Ascending aorta (tissue), 2 donors: ENCODE measurements around the gene TANC1. TPM values are rescaled to one million over a fixed set of nuclear protein-coding genes. Genes with fewer than 3 reads are reported as not detected.

Source experiments
- DNase-seq, 2 donors: peaks; one replicate each; pipeline ENCODE4 v3.0.0-alpha.2; 2019; ENCODE audit warnings: low spot score in 2 of 2
- H3K27ac ChIP-seq, 2 donors: fragments of 200-600 bp; sonication (generic); one replicate each; pipeline ENCODE4 v1.5.1; 2016 to 2017; ENCODE audit warnings: mild to moderate bottlenecking in 1 of 2
- H3K27me3 ChIP-seq: fragments of 200-600 bp; sonication (generic); one replicate; pipeline ENCODE4 v1.5.1; 2017
- H3K36me3 ChIP-seq, 2 donors: fragments of 200-600 bp; sonication (generic); one replicate each; pipeline ENCODE4 v1.5.1; 2016
- H3K4me1 ChIP-seq, 2 donors: fragments of 200-600 bp; sonication (generic); one replicate each; pipeline ENCODE4 v1.5.1; 2016 to 2017; ENCODE audit warnings: mild to moderate bottlenecking in 1 of 2
- H3K4me3 ChIP-seq, 2 donors: fragments of 200-600 bp; sonication (generic); one replicate each; pipeline ENCODE4 v1.5.1; 2016 to 2017; ENCODE audit warnings: mild to moderate bottlenecking in 1 of 2
- H3K9me3 ChIP-seq, 2 donors: fragments of 200-600 bp; sonication (generic); one replicate each; pipeline ENCODE4 v1.5.1; 2016
- intact Hi-C: fragments of 100-400 bp; cut with DNase I; formaldehyde crosslinking; loops from one replicate; pipeline ENCODE4 v1.15.1; 2023
- total RNA-seq: library from RNA; depleted of rRNA; stranded (reverse); fragments of >200 nt; gene quantifications from one replicate; pipeline ENCODE4 v1.1.0, GENCODE V29; 2016
- TF ChIP-seq, protein P1 (sequence below), 3 experiments: fragments of 200-600 bp in 2 of 3; fragments of 450-650 bp in 1 of 3; sonication (generic) in 2 of 3; IDR thresholded peaks; one replicate each; pipeline ENCODE4 v1.5.1; 2016 to 2019; ENCODE audit warnings: antibody characterized with exemption in 3 of 3, mild to moderate bottlenecking in 1 of 3, moderate library complexity in 1 of 3

The TANC1 gene
- 45.4 TPM for total RNA-seq

DNA sequence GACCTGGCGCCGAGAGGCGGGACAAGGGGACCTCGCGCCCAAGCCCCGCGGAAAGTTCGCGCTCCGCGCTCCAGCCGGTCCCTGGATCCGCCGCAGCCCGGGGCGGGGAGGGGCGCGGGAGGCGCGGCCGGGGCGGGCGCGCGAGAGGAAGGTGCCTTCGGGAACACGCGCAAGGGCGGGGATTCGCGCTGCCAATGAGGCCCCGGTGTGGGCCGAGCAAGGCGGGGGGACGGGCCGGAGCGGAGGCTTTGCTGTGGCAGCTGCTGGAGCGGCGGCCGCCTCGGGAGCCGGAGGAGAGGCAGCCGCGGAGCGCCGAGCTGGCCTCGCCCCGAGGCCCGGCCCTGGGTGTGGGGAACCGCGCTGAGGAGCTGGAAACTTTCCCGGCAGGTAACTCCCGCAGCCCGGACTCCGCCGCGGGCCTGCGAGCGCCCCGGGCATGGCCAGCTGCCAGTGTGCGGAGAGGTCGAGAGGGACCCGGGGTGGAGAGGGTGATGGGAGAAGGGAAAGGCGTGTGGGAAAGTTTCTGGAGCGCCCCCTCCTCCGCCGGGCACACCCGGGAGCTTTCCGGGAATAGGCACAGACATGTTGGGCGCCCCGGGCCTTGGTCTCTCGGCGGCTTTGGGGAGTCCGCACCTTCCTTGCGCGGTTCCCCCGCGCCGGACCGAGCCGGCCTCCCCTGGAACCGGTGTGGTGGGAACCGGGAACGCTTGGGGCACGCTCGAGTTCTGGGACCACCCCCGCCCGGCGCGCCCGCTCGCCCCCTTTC is at the start of gene TANC1:
TSS of gene TANC1 (plus strand) at position 245 of the 766 bp plus-strand sequence. CDS start 97,271 bp downstream, outside the sequence.
- intact Hi-C loops, result loop anchor here (1.0 to 10.0 kb wide), 9 partner anchors 14 to 646 kb away; partner anchors contain the start of gene BAZ2B
- H3K9me3 ChIP-seq, result no peaks in the 10 kb centered on the region
- H3K4me3 ChIP-seq, result peak within 1 kb of the TSS; percentile 92 to 98
- no peaks in the 10 kb centered on the region for H3K27me3 ChIP-seq
- TF ChIP-seq, protein P1, sequence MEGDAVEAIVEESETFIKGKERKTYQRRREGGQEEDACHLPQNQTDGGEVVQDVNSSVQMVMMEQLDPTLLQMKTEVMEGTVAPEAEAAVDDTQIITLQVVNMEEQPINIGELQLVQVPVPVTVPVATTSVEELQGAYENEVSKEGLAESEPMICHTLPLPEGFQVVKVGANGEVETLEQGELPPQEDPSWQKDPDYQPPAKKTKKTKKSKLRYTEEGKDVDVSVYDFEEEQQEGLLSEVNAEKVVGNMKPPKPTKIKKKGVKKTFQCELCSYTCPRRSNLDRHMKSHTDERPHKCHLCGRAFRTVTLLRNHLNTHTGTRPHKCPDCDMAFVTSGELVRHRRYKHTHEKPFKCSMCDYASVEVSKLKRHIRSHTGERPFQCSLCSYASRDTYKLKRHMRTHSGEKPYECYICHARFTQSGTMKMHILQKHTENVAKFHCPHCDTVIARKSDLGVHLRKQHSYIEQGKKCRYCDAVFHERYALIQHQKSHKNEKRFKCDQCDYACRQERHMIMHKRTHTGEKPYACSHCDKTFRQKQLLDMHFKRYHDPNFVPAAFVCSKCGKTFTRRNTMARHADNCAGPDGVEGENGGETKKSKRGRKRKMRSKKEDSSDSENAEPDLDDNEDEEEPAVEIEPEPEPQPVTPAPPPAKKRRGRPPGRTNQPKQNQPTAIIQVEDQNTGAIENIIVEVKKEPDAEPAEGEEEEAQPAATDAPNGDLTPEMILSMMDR (IDR thresholded peaks at IDR 0.05), result no peak
- no peaks in the 10 kb centered on the region for H3K36me3 ChIP-seq
- peaks cover 3 to 20% of the 10 kb centered on the region in 2 donors for H3K4me1 ChIP-seq
- peak; percentile 77 to 97 for DNase-seq
- H3K27ac ChIP-seq, result peak within 1 kb of the TSS; percentile 86 to 93

DNA sequence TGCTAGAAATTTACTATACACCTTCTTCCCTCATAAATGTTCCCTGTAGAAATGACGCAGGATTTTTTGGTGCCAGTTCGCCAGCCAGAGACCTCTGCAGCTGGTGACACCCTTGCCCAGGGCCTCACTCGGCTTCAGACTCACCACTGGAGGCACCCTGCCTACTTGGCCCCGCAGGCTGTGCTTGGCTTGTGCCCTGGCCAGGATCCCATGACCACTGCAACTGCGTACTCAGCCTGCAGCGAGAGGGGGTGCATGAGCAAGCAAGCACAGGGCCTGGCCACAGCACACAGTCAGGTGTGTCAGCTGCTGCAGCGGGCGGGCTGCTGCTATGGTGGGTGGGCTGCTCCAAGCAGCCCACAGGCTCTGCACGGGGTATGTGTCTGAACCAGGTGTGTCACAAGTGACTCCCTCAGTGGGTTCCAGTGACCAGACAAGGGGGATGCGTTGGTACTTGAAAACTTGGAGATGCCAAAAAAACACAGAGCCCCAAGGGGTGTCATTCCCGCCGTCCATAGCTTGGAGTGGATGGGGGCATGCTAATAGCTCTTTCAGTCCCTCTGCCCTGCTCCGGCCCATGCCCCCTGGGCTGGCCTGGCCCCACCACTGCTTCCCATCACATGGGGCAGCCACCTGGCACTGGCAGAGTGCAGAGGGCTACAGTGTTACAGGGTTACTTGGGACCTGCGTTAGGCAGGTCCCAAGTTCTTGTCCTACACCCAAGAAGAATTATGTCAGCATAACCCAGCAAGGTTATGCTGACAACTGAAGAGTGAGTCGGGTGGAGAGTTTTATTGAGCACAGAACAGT is 46.6 kb upstream of the TANC1 start:
- TF ChIP-seq, protein P1 (IDR thresholded peaks at IDR 0.05), result no peak
- no peaks in the 10 kb centered on the region for H3K9me3 ChIP-seq
- intact Hi-C loops, result no loop called here
- no peaks in the 10 kb centered on the region for H3K36me3 ChIP-seq
- no peak overlapping the region for H3K4me3 ChIP-seq
- no peaks in the 10 kb centered on the region for H3K27me3 ChIP-seq
- peaks cover 0 to 4% of the 10 kb centered on the region in 2 donors for H3K4me1 ChIP-seq
- DNase-seq, result no peak
- H3K27ac ChIP-seq, result no peak overlapping the region

DNA sequence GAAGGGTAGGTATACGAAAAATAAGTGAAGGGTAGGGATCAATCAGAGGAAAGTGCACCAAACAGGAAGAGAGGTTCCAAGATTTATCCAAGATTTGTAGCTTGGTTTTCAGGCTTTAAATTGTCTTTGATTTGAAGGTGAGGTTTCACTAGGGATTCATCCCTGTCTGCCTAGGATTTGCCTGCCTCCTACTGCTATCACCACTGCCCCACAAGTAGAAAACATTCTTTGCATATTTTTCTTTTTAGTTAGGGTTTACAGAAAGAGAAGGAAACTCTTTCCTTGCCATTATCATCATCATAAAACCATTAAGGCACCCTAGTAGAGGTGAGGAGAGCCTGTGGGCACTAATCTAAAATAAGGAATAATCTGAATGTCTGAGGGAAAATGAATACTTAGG is 45.8 kb upstream of the TANC1 start:
- Histone ChIP-seq H3K9me3 (no peaks in the 10 kb centered on the region), H3K27ac (no peak overlapping the region), H3K4me3 (no peak overlapping the region), H3K27me3 (no peaks in the 10 kb centered on the region), H3K4me1 (peaks cover 0 to 4% of the 10 kb centered on the region in 2 donors), H3K36me3 (no peaks in the 10 kb centered on the region)
- intact Hi-C loops, result no loop called here
- no peak for DNase-seq
- TF ChIP-seq, protein P1 (IDR thresholded peaks at IDR 0.05), result no peak

DNA sequence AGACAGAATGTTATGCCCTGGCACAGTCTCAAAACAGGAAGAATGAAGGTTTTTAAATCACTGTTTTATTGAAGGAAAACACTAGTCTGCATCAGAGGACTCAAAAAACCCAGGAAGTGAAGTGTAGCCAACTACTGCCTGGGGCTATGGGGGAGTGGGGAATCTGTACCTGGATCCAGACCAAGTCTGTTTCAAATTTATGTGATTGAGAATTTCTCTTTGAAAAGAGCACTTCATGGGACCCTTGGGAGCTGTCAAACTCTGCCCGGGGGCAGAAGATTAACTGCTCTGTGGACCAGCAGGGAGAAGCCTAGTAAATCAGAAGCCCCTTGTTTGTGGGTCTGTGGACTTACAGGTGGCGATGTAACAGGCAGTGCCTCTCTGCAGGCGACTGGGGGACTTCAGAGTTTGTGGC is 45.3 kb upstream of the TANC1 start:
- peaks cover 0 to 4% of the 10 kb centered on the region in 2 donors for H3K4me1 ChIP-seq
- DNase-seq, result no peak
- TF ChIP-seq, protein P1 (IDR thresholded peaks at IDR 0.05), result no peak
- intact Hi-C loops, result no loop called here
- H3K27ac ChIP-seq, result no peak overlapping the region
- no peak overlapping the region for H3K4me3 ChIP-seq
- H3K36me3 ChIP-seq, result no peaks in the 10 kb centered on the region
- no peaks in the 10 kb centered on the region for H3K9me3 ChIP-seq
- H3K27me3 ChIP-seq, result no peaks in the 10 kb centered on the region

DNA sequence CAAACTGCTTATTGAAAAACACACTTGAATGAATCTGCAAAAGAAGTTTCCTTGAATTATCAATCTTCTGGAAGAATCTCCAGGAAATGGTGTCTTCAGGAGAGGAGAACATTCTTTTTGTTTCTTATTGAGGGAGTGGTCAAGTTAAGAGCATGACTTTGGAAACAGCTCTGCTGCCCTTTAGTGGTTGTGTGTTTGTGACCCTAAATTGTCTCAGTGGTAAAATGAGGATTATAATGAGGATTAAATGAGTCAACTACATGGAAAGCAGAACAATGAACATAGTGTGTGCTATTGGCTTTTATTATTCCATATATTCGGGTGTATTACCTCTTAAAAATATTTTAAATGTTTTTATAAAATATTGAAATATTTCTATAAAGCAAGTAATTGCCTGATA is 44.8 kb upstream of the TANC1 start:
- no peak overlapping the region for H3K4me3 ChIP-seq
- TF ChIP-seq, protein P1 (IDR thresholded peaks at IDR 0.05), result no peak
- H3K36me3 ChIP-seq, result no peaks in the 10 kb centered on the region
- H3K4me1 ChIP-seq, result peaks cover 0 to 4% of the 10 kb centered on the region in 2 donors
- no peak for DNase-seq
- no peaks in the 10 kb centered on the region for H3K9me3 ChIP-seq
- H3K27ac ChIP-seq, result no peak overlapping the region
- no peaks in the 10 kb centered on the region for H3K27me3 ChIP-seq
- intact Hi-C loops, result no loop called here
